ENCODE data around the gene TMEM270. TPM values are rescaled to one million over a fixed set of nuclear protein-coding genes. Genes with fewer than 3 reads are reported as not detected.

Gene TMEM270
- total RNA-seq, 1 experiment from 2014 or later = 1.1 TPM

GRCh38 chr7:73852500-73852899, 8.5 kb upstream of the TMEM270 start:
- Histone ChIP-seq H3K4me3 (replicated peaks in 1 of 2; ENCODE audit: low read depth in 1 of 2, low read length in 2 of 2) (no peak overlapping the region), H2AFZ (ENCODE audit: low read depth, low read length, poor library complexity, severe bottlenecking) (no peak overlapping the region), H3K9ac (ENCODE audit: low read length) (peak overlapping the region; percentile 61), H3K9me2 (ENCODE audit: insufficient read depth) (no peaks in the 10 kb centered on the region), H3K36me3 (ENCODE audit: control insufficient read depth in 1 of 2, insufficient read depth in 2 of 2, low read length in 2 of 2) (no peaks in the 10 kb centered on the region), H3K9me3 (ENCODE audit: control insufficient read depth in 1 of 2, insufficient read depth in 1 of 2, low read depth in 1 of 2, low read length in 2 of 2) (no peaks in the 10 kb centered on the region), H3K4me1 (ENCODE audit: control insufficient read depth in 1 of 2, insufficient read depth in 2 of 2, low read length in 2 of 2) (peaks cover 43 to 76% of the 10 kb centered on the region in 2 experiments), H3K79me2 (ENCODE audit: insufficient read depth, low read length) (no peaks in the 10 kb centered on the region), H3K27me3 (ENCODE audit: insufficient read depth, low read length) (no peaks in the 10 kb centered on the region), H4K20me1 (ENCODE audit: insufficient read depth) (no peaks in the 10 kb centered on the region), H3K27ac (ENCODE audit: low read depth, low read length) (peak overlapping the region; percentile 94; the same call in 1 of the 2 replicates), H3K4me2 (ENCODE audit: low read length) (peak overlapping the region; percentile 56)
- intact Hi-C loops (cut with micrococcal nuclease) = loop anchor here (10.0 kb wide), 1 partner anchor 228 kb away; the partner anchor contains the start of gene MLXIPL
- RAD21 ChIA-PET (ENCODE audit: low non-redundant PET in 1 of 2, low total read pairs in 2 of 2, uncharacterized antibody in 2 of 2, unreplicated experiment in 2 of 2) = no interaction called here
- CTCF ChIA-PET = interaction anchor here (0.7 kb wide), 1 partner anchor 10 kb away, joined by 5 read pairs; the partner anchor contains the start of gene METTL27
- no peak for TF ChIP-seq FOSL1 (IDR thresholded peaks at IDR 0.05; ENCODE audit: low read depth)
- no peak for TF ChIP-seq ZNF274 (IDR thresholded peaks at IDR 0.05; ENCODE audit: low read depth, low read length)
- no peak for TF ChIP-seq TCF7L2 (IDR thresholded peaks at IDR 0.05; ENCODE audit: borderline replicate concordance, extremely low read depth, insufficient read depth, insufficient read length)
- TF ChIP-seq SIN3A (IDR thresholded peaks at IDR 0.05; ENCODE audit: low read depth) = no peak
- no peak for TF ChIP-seq ATF3 (IDR thresholded peaks at IDR 0.05)
- no peak for TF ChIP-seq SRF (IDR thresholded peaks at IDR 0.05; ENCODE audit: low read depth)
- no peak for TF ChIP-seq CBX3 (IDR thresholded peaks at IDR 0.05; ENCODE audit: low read depth)
- TF ChIP-seq JUND (IDR thresholded peaks at IDR 0.05) = no peak
- no peak for TF ChIP-seq CEBPB (IDR thresholded peaks at IDR 0.05; ENCODE audit: low read depth)
- TF ChIP-seq ZBTB33 (IDR thresholded peaks at IDR 0.05; ENCODE audit: extremely low read depth, insufficient replicate concordance, low read length) = no peak
- TF ChIP-seq SP1 (IDR thresholded peaks at IDR 0.05; ENCODE audit: low read depth) = no peak
- TF ChIP-seq REST (IDR thresholded peaks at IDR 0.05; ENCODE audit: low read depth) = no peak
- no peak for TF ChIP-seq MAX (IDR thresholded peaks at IDR 0.05)
- DNase-seq (ENCODE audit: low read depth, low spot score) = no peak
- ATAC-seq = no peak
- BruUV-seq (replicated peaks) = no TSS peak
- POLR2A ChIA-PET = interaction anchor here (1.0 kb wide), 1 partner anchor 10 kb away, joined by 5 read pairs; the partner anchor contains the start of gene METTL27

Measured in HCT116 (cell line).